VCaP (cell line): ENCODE results near the gene HEG1.

Experiments used
- H3K27ac ChIP-seq: fragments of 450-650 bp; 2 replicates; pipeline ENCODE4 v1.5.1; 2017
- CTCF ChIP-seq: fragments of 450-650 bp; conservative IDR thresholded peaks from 2 replicates; pipeline ENCODE4 v1.5.1; 2017; ENCODE audit warnings: mild to moderate bottlenecking, moderate library complexity

HEG1 gene

DNA sequence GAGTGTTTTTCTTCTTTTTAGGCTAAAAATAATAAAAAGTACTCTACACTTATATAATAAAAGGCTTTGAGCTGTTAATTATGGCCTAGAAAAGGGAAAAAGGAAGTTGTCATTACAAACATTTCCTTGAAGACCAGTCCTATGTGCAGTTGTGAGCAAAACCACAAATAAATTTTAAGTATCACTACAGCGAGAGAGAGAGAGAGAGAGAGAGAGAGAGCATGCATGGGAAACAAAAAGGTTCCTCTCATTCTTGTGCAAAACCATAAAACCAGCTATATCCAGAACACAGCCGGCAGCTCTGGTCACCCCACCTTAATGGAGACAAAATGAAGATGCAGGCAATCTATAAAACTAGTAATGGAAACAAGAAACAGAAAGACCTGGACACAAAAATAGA, 33.6 kb downstream of the HEG1 start:
- no peak overlapping the region for H3K27ac ChIP-seq
- TF ChIP-seq CTCF, result no peak

DNA sequence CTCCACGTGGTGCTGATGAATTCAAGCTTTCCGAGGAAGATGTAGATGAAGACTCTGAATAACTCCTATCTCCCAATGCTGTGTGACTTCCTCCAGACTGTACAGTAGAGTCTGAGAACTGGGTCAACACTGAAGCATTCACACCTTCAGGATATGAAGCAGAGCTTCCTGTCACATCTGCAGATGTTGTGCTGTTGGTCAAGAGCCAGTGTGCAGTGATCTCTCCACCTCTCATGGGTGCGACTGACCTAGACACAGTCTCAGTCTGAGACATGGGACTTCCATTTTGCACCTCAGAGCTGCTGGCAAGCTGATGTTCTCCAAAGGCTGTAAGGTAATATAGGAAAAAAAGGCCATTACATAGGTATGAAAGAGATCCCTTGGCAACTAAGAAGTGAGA, 36.5 kb downstream of the HEG1 start:
- H3K27ac ChIP-seq, result no peak overlapping the region
- TF ChIP-seq CTCF, result no peak

GRCh38 chr3:125017406-125017805, 38.4 kb downstream of the HEG1 start:
- no peak overlapping the region for H3K27ac ChIP-seq

GRCh38 chr3:125014570-125015179, 41.1 kb downstream of the HEG1 start:
- TF ChIP-seq CTCF, result no peak
- no peak overlapping the region for H3K27ac ChIP-seq

More at GRCh38 chr3:125017406-125017805, 38.4 kb downstream of the HEG1 start:
- no peak for TF ChIP-seq CTCF

- H3K27ac ChIP-seq, result no peak overlapping the region
- TF ChIP-seq CTCF, result no peak
Measured at GRCh38 chr3:125013095-125013494, 42.7 kb downstream of the HEG1 start.

DNA sequence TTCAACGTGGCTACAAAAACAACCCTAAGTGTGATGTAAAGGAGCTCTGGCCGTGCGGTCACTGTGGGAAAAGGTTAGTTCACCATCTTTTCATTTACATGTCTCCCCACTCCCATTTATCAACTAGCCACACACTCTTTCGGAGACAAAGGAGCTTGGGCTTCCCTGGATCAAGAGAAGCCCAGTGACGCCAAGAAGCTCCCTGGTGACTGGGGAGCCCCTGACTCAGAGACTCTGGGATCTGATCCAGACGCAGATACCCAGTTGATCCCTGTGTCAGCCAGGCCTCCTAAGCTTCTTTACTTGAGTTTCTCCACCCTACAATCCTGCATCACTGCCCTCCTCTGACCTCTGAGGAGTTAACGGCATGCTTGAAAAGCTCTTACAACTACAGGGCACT, 43.9 kb downstream of the HEG1 start:
- TF ChIP-seq CTCF, result no peak
- H3K27ac ChIP-seq, result peak overlapping the region; percentile 63; the same call in 1 of the 2 replicates

- no peak for TF ChIP-seq CTCF
- peak overlapping the region; percentile 63 for H3K27ac ChIP-seq
Measured at GRCh38 chr3:125010393-125010792, 45.4 kb downstream of the HEG1 start.
